WTC11 (cell line): ENCODE results near the gene SND1. TPM values are rescaled to one million over a fixed set of nuclear protein-coding genes. Genes with fewer than 3 reads are reported as not detected.

Experiments
- ATAC-seq: fragments of 200-7000 bp; cut with Tn5 transposase; 2 replicates; pipeline ENCODE4 v1.10.0; 2021; ENCODE audit warnings: mild to moderate bottlenecking, moderate library complexity
- CTCF ChIA-PET: fragments of 300-600 bp; sonication (Branson Sonifier 250); formaldehyde crosslinking; loops from one replicate; lab custom pipeline; 2021; ENCODE audit warnings: antibody characterized with exemption; lab: Charles Lee
- POLR2A ChIA-PET: fragments of 350-600 bp; sonication (Branson Sonifier 250); formaldehyde crosslinking; loops from one replicate; lab custom pipeline; 2021; ENCODE audit warnings: antibody characterized with exemption; lab: Charles Lee
- DNase-seq: peaks from one replicate; pipeline ENCODE4 v3.0.0; 2021; ENCODE audit warnings: low spot score
- H3K27ac Mint-ChIP-seq: 2 replicates; pipeline ENCODE4 v1.8.0; 2021; ENCODE audit warnings: mixed read lengths
- H3K27me3 Mint-ChIP-seq: 2 replicates; pipeline ENCODE4 v1.8.0; 2021; ENCODE audit warnings: low read depth, mild to moderate bottlenecking, moderate library complexity, mixed read lengths
- H3K36me3 Mint-ChIP-seq: 2 replicates; pipeline ENCODE4 v1.8.0; 2021; ENCODE audit warnings: mixed read lengths
- H3K4me1 Mint-ChIP-seq: 2 replicates; pipeline ENCODE4 v1.8.0; 2022; ENCODE audit warnings: mixed read lengths
- H3K4me3 Mint-ChIP-seq: 2 replicates; pipeline ENCODE4 v1.8.0; 2021; ENCODE audit warnings: mild to moderate bottlenecking, moderate library complexity, mixed read lengths
- H3K9me3 Mint-ChIP-seq: 2 replicates; pipeline ENCODE4 v1.8.0; 2021; ENCODE audit warnings: mixed read lengths
- ATF1 ChIP-seq: sonication (generic); formaldehyde crosslinking; IDR thresholded peaks from 2 replicates; pipeline ENCODE4 v1.8.1; 2023; ENCODE audit warnings: mild to moderate bottlenecking, moderate library complexity, missing genetic modification reagents
- ELF4 ChIP-seq: sonication (generic); formaldehyde crosslinking; IDR thresholded peaks from 2 replicates; pipeline ENCODE4 v1.8.1; 2022; ENCODE audit warnings: low read depth, mild to moderate bottlenecking, moderate library complexity, missing genetic modification reagents
- IRF2 ChIP-seq: sonication (generic); formaldehyde crosslinking; IDR thresholded peaks from 2 replicates; pipeline ENCODE4 v1.8.0; 2022; ENCODE audit warnings: low read depth, missing genetic modification reagents, borderline replicate concordance
- JAZF1 ChIP-seq: fragments of 250-450 bp; sonication (Bioruptor Pico); IDR thresholded peaks from 2 replicates; pipeline ENCODE4 v1.9.0; 2021; ENCODE audit warnings: moderate library complexity, mild to moderate bottlenecking, inconsistent platforms
- NR1H2 ChIP-seq: sonication (generic); formaldehyde crosslinking; IDR thresholded peaks from 2 replicates; pipeline ENCODE4 v1.9.0; 2021; ENCODE audit warnings: mild to moderate bottlenecking, moderate library complexity, missing genetic modification reagents
- NR2C2 ChIP-seq: sonication (generic); formaldehyde crosslinking; IDR thresholded peaks from 2 replicates; pipeline ENCODE4 v1.8.0; 2022; ENCODE audit warnings: mild to moderate bottlenecking, missing genetic modification reagents
- TCF7 ChIP-seq: sonication (generic); formaldehyde crosslinking; IDR thresholded peaks from 2 replicates; pipeline ENCODE4 v1.8.0; 2022; ENCODE audit warnings: mild to moderate bottlenecking, low read depth, missing genetic modification reagents, moderate library complexity
- TP53 ChIP-seq: sonication (generic); formaldehyde crosslinking; IDR thresholded peaks from 2 replicates; pipeline ENCODE4 v1.8.1; 2023; ENCODE audit warnings: mild to moderate bottlenecking, missing genetic modification reagents
- ZNF219 ChIP-seq: sonication (generic); formaldehyde crosslinking; IDR thresholded peaks from 2 replicates; pipeline ENCODE4 v1.8.0; 2023; ENCODE audit warnings: missing genetic modification reagents, mild to moderate bottlenecking, borderline replicate concordance
- ZNF263 ChIP-seq: sonication (generic); formaldehyde crosslinking; IDR thresholded peaks from 2 replicates; pipeline ENCODE4 v1.8.1; 2022; ENCODE audit warnings: low read depth, mild to moderate bottlenecking, moderate library complexity, missing genetic modification reagents
- ZNF671 ChIP-seq: fragments of 250-450 bp; sonication (Bioruptor Pico); IDR thresholded peaks from 2 replicates; pipeline ENCODE4 v1.8.0; 2021; ENCODE audit warnings: mild to moderate bottlenecking
- total RNA-seq: library from RNA; stranded (reverse); gene quantifications from 3 replicates; pipeline ENCODE4 v1.2.3, GENCODE V29; 2021
- TF ChIP-seq, protein P1 (sequence below): sonication (generic); formaldehyde crosslinking; IDR thresholded peaks from 2 replicates; pipeline ENCODE4 v1.8.0; 2022; ENCODE audit warnings: mild to moderate bottlenecking, missing genetic modification reagents
- TF ChIP-seq, protein P2 (sequence below): sonication (generic); formaldehyde crosslinking; IDR thresholded peaks from 2 replicates; pipeline ENCODE4 v1.8.0; 2022; ENCODE audit warnings: mild to moderate bottlenecking, missing genetic modification reagents
- TF ChIP-seq, protein P3 (sequence below): fragments of 250-450 bp; sonication (Bioruptor Pico); IDR thresholded peaks from 2 replicates; pipeline ENCODE4 v1.8.0; 2021; ENCODE audit warnings: mild to moderate bottlenecking
- TF ChIP-seq, protein P4 (sequence below): fragments of 250-450 bp; sonication (Bioruptor Pico); IDR thresholded peaks from 2 replicates; pipeline ENCODE4 v1.9.0; 2021; ENCODE audit warnings: moderate library complexity, mild to moderate bottlenecking, inconsistent platforms, borderline replicate concordance
- TF ChIP-seq, protein P5 (sequence below): fragments of 250-450 bp; sonication (Bioruptor Pico); IDR thresholded peaks from 2 replicates; pipeline ENCODE4 v1.9.0; 2021; ENCODE audit warnings: mild to moderate bottlenecking
- TF ChIP-seq, protein P6 (sequence below): sonication (generic); formaldehyde crosslinking; IDR thresholded peaks from 2 replicates; pipeline ENCODE4 v1.8.1; 2022; ENCODE audit warnings: low read depth, missing genetic modification reagents, borderline replicate concordance
- TF ChIP-seq, protein P7 (sequence below): sonication (generic); formaldehyde crosslinking; IDR thresholded peaks from 2 replicates; pipeline ENCODE4 v1.8.0; 2023; ENCODE audit warnings: mild to moderate bottlenecking, missing genetic modification reagents
- TF ChIP-seq, protein P8 (sequence below): fragments of 200-600 bp; IDR thresholded peaks from 2 replicates; pipeline ENCODE4 v1.8.0; 2022; ENCODE audit warnings: antibody characterized with exemption
- TF ChIP-seq, protein P9 (sequence below): fragments of 250-450 bp; sonication (Bioruptor Pico); IDR thresholded peaks from 2 replicates; pipeline ENCODE4 v1.9.0; 2021; ENCODE audit warnings: mild to moderate bottlenecking

The SND1 gene
- total RNA-seq, 1 experiment from 2014 or later = 261 TPM

DNA sequence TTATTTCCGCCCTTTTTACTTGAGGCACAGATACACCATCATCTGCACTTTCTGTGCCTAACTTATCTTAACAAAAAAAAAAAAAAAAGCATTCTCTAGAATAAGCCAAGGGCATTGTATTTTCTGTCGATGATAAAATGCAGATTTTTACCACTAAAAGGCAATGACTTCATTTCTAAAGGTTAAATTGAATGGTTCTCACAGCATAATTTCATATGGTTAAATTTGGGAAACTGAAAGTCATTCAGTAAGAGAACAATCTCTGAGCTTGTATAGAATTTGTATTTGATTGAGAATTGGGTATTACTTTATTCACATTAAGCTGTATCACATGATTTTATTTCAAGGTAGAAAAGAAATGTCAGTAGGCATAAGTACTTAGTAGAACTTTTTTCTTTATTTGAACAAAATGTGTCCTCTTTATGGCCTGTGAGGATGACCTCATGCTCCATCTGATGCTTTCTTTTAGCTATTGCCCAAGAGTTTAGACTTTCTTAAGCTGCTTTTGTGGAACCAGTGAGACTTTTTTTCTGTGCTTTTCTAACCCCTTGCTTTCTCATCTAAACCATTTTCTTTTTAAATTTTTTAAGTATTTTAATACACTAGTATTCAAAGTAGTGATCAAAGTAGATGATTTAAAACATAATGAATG lies 268.9 kb downstream of the SND1 start (continued):
- TF ChIP-seq, protein P1, sequence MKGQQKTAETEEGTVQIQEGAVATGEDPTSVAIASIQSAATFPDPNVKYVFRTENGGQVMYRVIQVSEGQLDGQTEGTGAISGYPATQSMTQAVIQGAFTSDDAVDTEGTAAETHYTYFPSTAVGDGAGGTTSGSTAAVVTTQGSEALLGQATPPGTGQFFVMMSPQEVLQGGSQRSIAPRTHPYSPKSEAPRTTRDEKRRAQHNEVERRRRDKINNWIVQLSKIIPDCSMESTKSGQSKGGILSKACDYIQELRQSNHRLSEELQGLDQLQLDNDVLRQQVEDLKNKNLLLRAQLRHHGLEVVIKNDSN = no peak

DNA sequence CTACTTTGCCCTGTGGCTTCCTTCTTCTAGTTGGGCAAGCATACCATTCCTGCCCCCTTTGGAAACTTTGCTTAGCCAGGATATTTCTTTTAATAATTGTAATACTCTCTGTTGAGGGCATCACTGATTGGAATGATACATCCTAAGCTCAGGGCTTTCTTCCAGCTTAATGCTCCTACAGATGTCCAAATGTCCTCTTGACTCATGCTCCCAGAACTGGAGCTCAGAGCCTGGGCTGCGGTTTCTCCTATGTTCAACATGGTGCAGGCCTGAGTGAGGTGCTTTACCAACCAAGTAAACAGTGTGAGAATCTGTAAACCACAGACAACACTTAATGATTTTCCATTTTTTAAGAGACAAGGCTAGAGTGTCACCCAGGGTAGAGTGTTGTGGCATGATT lies 270.7 kb downstream of the SND1 start:
- CTCF ChIA-PET = no interaction called here
- Mint-ChIP-seq H3K4me3 (no peak overlapping the region), H3K9me3 (no peaks in the 10 kb centered on the region), H3K27ac (no peak overlapping the region), H3K36me3 (no peaks in the 10 kb centered on the region), H3K4me1 (peaks cover 14% of the 10 kb centered on the region), H3K27me3 (no peaks in the 10 kb centered on the region)
- ATAC-seq (no peak), DNase-seq (no peak)
- TF ChIP-seq, protein P2, sequence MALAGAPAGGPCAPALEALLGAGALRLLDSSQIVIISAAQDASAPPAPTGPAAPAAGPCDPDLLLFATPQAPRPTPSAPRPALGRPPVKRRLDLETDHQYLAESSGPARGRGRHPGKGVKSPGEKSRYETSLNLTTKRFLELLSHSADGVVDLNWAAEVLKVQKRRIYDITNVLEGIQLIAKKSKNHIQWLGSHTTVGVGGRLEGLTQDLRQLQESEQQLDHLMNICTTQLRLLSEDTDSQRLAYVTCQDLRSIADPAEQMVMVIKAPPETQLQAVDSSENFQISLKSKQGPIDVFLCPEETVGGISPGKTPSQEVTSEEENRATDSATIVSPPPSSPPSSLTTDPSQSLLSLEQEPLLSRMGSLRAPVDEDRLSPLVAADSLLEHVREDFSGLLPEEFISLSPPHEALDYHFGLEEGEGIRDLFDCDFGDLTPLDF = no peak
- TF ChIP-seq ELF4 (CRISPR knock-in tag) (no peak), ZNF671 (CRISPR knock-in tag) (no peak), TCF7 (CRISPR knock-in tag) (no peak), TP53 (CRISPR knock-in tag) (no peak), JAZF1 (CRISPR knock-in tag) (no peak), IRF2 (no peak)
- TF ChIP-seq, protein P3, sequence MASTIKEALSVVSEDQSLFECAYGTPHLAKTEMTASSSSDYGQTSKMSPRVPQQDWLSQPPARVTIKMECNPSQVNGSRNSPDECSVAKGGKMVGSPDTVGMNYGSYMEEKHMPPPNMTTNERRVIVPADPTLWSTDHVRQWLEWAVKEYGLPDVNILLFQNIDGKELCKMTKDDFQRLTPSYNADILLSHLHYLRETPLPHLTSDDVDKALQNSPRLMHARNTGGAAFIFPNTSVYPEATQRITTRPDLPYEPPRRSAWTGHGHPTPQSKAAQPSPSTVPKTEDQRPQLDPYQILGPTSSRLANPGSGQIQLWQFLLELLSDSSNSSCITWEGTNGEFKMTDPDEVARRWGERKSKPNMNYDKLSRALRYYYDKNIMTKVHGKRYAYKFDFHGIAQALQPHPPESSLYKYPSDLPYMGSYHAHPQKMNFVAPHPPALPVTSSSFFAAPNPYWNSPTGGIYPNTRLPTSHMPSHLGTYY (CRISPR knock-in tag) = no peak
- TF ChIP-seq, protein P4, sequence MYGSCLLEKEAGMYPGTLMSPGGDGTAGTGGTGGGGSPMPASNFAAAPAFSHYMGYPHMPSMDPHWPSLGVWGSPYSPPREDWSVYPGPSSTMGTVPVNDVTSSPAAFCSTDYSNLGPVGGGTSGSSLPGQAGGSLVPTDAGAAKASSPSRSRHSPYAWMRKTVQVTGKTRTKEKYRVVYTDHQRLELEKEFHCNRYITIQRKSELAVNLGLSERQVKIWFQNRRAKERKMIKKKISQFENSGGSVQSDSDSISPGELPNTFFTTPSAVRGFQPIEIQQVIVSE = no peak
- POLR2A ChIA-PET = no interaction called here

DNA sequence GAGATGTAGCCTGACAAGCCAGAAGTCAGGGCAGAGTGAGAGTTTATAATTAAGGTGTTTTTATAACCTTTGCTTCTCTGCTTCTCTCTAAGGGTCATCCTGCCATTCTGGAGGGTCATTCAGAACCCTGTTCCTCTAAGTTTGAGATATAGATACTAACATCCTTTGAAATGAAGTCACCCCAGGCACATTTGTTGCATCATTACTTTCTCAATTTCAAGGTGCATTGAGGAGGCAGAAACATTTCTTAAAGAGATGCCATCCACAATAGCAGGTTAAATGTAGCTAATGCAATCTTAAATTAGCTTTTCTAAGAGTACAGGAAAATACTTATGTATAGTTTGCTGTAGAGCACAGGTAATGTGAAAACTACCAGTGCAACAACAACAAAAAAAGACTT lies 272.9 kb downstream of the SND1 start:
- peaks cover 18% of the 10 kb centered on the region for H3K4me1 Mint-ChIP-seq
- H3K9me3 Mint-ChIP-seq = no peaks in the 10 kb centered on the region
- ChIA-PET POLR2A (no interaction called here), CTCF (no interaction called here)
- DNase-seq (no peak), ATAC-seq (no peak)
- H3K27ac Mint-ChIP-seq = no peak overlapping the region
- peaks cover 9% of the 10 kb centered on the region for H3K36me3 Mint-ChIP-seq
- no peak overlapping the region for H3K4me3 Mint-ChIP-seq
- no peaks in the 10 kb centered on the region for H3K27me3 Mint-ChIP-seq
- TF ChIP-seq ATF1 (CRISPR knock-in tag) (no peak), NR2C2 (no peak), JAZF1 (CRISPR knock-in tag) (no peak), ZNF263 (no peak), NR1H2 (CRISPR knock-in tag) (no peak), ZNF219 (CRISPR knock-in tag) (no peak)
- TF ChIP-seq, protein P5, sequence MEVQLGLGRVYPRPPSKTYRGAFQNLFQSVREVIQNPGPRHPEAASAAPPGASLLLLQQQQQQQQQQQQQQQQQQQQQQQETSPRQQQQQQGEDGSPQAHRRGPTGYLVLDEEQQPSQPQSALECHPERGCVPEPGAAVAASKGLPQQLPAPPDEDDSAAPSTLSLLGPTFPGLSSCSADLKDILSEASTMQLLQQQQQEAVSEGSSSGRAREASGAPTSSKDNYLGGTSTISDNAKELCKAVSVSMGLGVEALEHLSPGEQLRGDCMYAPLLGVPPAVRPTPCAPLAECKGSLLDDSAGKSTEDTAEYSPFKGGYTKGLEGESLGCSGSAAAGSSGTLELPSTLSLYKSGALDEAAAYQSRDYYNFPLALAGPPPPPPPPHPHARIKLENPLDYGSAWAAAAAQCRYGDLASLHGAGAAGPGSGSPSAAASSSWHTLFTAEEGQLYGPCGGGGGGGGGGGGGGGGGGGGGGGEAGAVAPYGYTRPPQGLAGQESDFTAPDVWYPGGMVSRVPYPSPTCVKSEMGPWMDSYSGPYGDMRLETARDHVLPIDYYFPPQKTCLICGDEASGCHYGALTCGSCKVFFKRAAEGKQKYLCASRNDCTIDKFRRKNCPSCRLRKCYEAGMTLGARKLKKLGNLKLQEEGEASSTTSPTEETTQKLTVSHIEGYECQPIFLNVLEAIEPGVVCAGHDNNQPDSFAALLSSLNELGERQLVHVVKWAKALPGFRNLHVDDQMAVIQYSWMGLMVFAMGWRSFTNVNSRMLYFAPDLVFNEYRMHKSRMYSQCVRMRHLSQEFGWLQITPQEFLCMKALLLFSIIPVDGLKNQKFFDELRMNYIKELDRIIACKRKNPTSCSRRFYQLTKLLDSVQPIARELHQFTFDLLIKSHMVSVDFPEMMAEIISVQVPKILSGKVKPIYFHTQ (CRISPR knock-in tag) = no peak
- TF ChIP-seq, protein P6, sequence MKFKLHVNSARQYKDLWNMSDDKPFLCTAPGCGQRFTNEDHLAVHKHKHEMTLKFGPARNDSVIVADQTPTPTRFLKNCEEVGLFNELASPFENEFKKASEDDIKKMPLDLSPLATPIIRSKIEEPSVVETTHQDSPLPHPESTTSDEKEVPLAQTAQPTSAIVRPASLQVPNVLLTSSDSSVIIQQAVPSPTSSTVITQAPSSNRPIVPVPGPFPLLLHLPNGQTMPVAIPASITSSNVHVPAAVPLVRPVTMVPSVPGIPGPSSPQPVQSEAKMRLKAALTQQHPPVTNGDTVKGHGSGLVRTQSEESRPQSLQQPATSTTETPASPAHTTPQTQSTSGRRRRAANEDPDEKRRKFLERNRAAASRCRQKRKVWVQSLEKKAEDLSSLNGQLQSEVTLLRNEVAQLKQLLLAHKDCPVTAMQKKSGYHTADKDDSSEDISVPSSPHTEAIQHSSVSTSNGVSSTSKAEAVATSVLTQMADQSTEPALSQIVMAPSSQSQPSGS (CRISPR knock-in tag) = no peak
- TF ChIP-seq, protein P7, sequence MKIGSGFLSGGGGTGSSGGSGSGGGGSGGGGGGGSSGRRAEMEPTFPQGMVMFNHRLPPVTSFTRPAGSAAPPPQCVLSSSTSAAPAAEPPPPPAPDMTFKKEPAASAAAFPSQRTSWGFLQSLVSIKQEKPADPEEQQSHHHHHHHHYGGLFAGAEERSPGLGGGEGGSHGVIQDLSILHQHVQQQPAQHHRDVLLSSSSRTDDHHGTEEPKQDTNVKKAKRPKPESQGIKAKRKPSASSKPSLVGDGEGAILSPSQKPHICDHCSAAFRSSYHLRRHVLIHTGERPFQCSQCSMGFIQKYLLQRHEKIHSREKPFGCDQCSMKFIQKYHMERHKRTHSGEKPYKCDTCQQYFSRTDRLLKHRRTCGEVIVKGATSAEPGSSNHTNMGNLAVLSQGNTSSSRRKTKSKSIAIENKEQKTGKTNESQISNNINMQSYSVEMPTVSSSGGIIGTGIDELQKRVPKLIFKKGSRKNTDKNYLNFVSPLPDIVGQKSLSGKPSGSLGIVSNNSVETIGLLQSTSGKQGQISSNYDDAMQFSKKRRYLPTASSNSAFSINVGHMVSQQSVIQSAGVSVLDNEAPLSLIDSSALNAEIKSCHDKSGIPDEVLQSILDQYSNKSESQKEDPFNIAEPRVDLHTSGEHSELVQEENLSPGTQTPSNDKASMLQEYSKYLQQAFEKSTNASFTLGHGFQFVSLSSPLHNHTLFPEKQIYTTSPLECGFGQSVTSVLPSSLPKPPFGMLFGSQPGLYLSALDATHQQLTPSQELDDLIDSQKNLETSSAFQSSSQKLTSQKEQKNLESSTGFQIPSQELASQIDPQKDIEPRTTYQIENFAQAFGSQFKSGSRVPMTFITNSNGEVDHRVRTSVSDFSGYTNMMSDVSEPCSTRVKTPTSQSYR (CRISPR knock-in tag) = no peak
- TF ChIP-seq, protein P8, sequence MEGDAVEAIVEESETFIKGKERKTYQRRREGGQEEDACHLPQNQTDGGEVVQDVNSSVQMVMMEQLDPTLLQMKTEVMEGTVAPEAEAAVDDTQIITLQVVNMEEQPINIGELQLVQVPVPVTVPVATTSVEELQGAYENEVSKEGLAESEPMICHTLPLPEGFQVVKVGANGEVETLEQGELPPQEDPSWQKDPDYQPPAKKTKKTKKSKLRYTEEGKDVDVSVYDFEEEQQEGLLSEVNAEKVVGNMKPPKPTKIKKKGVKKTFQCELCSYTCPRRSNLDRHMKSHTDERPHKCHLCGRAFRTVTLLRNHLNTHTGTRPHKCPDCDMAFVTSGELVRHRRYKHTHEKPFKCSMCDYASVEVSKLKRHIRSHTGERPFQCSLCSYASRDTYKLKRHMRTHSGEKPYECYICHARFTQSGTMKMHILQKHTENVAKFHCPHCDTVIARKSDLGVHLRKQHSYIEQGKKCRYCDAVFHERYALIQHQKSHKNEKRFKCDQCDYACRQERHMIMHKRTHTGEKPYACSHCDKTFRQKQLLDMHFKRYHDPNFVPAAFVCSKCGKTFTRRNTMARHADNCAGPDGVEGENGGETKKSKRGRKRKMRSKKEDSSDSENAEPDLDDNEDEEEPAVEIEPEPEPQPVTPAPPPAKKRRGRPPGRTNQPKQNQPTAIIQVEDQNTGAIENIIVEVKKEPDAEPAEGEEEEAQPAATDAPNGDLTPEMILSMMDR = no peak
- TF ChIP-seq, protein P9, sequence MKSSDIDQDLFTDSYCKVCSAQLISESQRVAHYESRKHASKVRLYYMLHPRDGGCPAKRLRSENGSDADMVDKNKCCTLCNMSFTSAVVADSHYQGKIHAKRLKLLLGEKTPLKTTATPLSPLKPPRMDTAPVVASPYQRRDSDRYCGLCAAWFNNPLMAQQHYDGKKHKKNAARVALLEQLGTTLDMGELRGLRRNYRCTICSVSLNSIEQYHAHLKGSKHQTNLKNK (CRISPR knock-in tag) = no peak
